NCI-H128 (cell line): Measurements from ENCODE around the gene ILDR2.
"Not testable (repeated sequence)": the region's sequence is repeated elsewhere in the genome, so short reads cannot be mapped to it uniquely, and the experiment has no call there.

ENCODE experiments used
- DNase-seq: peaks from one replicate; lab custom pipeline; 2025; ENCODE audit not compliant: unreplicated experiment; lab: John Stamatoyannopoulos, UW

The ILDR2 gene

DNA sequence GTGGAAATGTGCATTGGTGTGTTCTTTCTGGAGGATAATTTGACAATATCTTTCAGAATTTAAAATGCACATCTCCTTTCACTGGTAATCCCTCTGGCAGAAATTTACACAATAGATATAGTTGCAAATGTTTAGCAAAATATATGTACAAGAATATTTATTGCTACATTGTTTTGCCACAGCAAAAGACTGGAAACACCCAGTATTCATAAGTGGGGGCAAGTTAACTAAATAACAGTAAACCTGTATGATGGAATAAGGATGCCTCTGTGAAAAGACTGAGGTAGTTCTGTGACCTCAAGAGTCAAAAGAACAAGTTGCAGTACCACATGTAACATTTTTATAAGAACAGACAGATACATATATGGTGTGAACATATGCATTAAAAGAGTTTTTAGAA lies 85.6 kb downstream of the ILDR2 start:
- no peak for DNase-seq

DNA sequence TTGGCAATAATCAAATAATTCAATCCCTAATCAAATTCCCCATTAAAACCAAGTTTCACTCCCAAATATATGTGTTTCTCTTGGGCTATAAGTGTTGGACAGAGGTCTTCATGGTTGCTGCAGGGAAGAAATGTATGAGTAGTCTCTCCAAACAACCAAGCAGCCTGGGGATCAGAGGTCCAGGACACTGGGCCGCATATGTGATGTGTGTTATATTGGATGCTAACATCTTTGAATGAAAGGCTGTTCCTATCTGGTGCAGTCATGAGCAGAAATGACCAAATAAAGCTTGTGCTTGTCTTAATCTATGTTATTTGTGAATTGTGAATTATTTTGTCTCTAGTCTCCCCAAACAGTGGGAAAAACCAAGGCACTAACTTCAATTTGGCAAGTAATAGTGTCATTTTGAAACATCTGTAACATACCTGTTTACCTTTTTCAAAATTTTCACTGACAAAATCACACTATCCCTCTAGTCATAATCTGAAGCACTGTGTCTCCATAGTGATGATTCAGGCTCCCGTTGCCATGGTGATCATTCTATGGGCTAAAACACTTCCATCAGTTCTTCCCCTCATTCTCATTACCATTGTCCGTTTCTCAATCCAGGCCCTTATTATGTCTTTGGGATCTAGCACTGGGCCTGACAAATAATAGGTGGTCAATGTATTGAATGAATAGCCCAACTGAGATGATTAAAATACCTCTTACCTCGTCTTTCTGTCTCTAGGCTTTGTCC lies 86.8 kb downstream of the ILDR2 start:
- DNase-seq = no peak

DNA sequence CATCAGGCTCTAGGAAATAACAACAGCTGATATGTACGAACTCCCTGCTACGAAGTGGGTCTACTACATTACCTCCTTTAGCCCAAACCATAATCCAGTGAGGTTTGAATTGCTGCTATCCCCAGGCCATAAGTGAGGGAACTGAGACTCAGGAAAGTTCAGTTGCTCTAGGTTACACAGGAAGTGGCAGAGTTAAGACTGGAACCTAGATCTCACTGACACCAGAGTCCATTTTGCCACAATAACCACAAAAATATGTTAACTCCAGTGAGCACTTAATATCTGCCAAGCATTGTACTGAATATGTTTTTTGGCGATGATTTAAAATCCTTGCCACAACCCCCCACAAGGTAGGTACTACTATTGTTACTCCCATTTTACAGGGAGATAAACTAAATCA lies 90.4 kb downstream of the ILDR2 start:
- DNase-seq = no peak

DNA sequence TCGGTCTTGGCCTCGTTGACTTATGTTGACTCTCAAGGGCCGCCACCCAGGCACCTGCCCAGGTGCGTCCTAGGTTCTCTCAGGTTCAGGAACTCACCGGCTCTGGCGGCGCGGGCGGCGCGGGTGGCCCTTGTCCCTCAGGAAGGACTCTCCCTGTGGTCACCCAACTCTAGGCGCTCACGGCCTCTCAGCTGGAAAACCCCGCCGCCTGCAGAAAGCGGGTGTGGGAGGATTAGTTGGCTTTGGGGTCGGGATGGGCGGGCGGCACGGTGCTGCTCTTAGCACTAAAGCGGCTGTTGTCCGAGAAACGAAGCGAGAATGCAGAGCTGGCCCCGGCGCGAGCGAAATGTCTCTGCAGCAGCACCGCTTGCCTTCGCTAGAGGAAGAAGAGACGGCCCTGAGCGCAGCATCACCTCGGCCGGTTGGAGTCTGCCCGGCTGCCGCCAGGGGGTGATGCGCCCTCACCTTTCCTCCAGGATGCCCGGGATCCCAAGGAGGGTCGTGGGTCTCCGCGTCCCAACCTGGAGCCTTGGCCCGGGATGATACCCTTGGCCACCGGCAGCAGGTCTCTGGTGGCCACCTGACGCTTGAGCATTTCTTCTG lies 91.2 kb downstream of the ILDR2 start:
- DNase-seq = no peak

DNA sequence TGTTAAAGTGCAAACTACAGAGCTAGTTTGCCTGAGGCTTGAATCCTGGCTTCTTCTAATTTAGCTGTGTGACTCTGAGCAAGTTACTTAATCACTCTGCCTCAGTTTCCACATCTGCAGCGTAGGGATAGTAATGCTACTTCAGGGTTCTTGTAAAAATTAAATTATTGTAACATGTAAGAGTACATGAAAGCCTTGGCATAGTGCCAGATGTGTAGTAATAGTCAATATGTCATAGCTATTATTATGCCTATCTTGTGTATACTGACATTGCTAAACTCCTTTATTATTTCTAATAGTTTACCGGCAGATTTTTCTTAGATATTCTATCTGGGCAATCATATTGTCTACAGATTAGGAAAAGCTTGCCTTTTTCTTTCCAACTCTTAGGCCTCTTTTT lies 92.4 kb downstream of the ILDR2 start:
- DNase-seq = no peak

DNA sequence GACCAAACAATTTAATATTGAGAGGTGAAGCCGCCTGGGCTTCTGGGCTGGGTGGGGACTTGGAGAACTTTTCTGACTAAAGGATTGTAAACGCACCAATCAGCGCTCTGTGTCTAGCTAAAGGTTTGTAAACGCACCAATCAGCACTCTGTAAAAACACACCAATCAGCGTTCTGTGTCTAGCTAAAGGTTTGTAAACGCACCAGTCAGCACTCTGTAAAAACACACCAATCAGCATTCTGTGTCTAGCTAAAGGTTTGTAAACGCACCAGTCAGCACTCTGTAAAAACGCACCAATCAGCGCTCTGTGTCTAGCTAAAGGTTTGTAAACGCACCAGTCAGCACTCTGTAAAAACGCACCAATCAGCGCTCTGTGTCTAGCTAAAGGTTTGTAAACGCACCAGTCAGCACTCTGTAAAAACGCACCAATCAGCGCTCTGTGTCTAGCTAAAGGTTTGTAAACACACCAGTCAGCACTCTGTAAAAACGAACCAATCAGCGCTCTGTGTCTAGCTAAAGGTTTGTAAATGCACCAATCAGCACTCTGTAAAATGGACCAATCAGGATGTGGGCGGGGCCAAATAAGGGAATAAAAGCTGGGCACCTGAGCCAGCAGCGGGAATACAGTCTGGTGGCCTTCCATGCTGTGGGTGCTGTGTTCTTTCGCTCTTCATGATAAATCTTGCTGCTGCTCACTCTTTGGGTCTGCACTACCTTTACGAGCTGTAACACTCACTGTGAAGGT lies 97.0 kb downstream of the ILDR2 start:
- not testable (repeated sequence) for DNase-seq

DNA sequence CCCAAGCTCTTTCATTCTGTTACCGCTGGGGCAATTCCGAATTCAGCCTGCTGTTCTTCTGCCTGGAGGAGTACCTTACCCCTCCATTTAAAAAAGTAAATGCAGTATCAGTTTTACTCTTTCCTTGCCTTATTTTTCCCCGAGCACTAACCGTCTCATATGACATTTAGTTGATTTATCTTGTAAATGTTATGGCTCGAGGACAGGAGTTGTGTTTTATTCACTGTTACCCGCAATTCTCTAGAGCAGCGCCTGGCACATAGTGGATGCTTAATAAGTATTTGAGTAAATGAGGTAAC lies 98.9 kb downstream of the ILDR2 start:
- no peak for DNase-seq

DNA sequence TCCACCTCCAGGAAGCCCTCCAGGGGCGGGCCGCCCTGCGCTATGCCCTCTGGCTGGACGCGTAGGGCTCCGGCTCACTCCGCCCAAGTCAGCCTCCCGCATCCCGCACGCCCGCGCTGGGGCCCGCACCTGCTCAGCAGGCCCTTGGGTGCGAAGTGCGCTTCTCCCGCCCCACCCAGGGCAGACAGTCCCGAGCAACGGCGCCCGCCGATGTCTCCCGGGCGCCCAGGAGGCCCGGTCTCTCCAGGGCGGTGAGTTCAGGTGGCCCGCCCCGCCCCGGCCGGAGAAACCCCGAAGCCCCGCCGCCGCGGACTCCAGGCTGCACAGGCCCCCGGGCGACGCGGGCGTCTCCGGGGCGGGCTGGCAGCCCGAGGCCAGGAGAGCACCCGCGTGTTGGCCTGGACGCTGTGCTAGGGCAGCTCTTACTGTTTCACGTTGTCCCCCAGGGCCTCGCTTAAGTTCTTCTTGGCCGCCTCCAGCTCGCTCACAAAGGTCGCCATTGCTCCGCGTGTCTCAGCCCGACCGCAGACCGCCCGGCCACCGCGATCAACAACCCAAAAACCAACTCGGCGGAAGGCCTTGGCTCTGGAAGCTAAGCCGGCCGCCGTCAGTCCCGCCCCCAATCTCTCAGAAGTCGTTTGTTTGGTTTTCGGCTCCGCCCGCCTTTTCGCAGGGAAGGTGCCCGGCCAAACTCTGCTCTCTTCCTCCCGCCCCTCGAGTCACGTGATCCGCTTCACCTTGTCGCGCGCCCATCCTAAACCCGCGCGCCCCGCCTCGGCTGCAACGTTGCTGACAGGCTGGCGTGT lies 99.4 kb downstream of the ILDR2 start, which contains the start of gene TADA1:
TSS of gene TADA1 (minus strand) at position 531 of the 806 bp plus-strand sequence. CDS start at position 500, 31 bp downstream.
- DNase-seq = peak; percentile 99

DNA sequence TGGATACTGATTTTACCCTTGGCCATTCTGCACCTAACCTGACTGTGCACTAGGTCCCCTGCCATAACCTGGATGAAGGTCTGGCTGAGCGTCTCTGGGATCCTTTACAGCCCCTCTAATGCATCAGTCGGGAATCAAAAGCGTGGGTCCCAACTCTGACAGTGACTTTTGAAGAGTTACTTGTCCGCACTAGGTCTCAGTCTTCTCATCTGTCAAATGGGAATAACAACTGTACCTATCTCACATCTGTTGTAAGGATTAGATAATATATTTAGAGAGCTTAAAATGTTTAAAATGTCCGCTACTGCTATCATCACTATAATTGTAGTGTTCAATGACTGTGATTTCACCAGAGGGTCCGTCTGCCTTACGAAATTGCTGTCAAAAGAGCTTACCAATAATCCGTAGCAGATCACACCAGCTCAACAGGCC lies 100.0 kb downstream of the ILDR2 start:
- no peak for DNase-seq

DNA sequence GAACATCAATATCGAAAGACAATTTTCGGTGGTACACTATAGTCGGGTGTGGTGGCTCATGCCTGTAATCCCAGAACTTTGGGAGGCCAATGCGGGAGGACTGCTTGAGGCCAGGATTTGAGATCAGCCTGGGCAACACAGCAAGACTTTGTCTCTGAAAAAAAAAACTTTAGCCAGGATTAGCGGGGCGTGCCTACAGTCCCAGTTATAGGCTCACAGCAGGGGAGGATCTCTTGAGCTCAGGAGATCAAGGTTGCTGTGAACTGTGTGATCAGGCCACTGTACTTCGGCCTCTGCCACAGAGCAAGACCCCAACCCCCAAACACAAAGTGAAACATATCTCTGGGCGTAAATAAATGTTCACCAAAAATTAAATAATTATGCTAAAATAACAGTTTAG lies 100.9 kb downstream of the ILDR2 start:
- no peak for DNase-seq

DNA sequence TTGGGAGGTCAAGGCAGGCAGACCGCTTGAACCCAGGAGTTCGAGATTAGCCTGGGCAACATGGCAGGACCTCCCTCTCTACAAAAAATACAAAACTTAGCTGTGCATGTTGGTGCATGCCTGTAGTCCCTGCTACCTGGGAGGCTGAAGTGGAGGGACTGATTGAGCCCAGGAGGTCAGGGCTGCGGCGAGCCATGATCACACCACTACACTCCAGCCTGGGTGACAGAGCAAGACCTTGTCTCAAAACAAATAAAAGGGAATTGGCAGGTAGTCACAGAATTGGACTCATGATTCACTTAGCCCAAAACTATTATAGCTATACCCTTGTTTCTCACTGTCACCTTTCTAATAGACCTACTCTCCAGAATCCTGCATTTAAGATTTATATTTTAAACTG lies 104.8 kb downstream of the ILDR2 start:
- DNase-seq = no peak

DNA sequence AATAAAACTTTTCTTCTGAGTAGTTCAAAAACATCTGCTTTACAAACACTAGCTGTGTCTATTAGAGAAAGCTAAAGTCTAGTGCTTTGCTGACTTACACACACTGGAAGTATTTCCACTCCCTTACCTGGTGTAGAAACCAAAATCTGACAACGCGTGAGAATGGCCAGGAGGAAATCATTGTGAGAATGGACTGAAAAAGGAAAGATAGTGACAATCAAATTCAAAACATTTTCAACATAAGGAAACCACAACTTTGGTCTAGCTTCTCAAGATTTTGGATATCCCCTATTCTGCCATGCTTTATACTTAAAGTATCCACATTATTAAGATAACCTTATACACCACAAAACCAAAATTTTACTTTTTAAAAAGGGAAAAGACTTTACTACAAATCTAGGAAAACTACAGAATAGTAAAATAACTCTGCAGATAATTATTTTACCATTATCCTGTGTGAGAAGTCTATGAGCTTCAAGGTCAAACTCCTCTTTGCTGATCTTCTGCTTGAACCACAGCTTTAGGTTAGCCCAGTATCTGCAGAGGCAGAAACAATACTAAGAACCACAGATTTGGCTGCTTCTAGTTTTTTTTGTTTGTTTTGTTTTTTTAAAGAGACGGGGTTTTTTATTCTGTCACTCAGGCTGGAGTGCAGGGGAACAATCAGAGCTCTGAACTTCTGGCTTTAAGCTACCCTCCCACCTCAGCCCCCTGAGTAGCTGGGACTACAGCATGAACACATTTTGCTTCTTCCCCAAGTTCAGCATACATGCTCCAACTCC lies 105.8 kb downstream of the ILDR2 start:
- no peak for DNase-seq

DNA sequence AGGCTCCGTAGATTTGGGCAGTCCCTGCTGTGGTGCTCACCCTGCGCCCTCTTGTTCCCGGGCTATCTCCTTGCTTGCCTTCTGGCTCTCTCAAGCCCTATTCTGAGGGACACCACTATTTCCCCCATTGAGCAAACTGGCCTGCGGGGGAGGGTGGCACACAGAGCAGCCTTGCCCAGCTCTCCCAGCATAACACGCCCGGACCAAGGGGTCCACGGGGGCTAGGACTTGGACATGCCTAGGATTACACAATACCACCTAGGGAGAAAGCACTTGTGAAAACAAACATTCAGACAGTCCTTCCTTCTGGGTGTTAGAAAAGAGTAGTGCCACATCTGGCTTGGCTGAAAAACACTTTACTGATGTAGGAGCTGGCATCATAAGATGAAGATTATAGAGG lies 106.7 kb downstream of the ILDR2 start:
- DNase-seq = no peak

DNA sequence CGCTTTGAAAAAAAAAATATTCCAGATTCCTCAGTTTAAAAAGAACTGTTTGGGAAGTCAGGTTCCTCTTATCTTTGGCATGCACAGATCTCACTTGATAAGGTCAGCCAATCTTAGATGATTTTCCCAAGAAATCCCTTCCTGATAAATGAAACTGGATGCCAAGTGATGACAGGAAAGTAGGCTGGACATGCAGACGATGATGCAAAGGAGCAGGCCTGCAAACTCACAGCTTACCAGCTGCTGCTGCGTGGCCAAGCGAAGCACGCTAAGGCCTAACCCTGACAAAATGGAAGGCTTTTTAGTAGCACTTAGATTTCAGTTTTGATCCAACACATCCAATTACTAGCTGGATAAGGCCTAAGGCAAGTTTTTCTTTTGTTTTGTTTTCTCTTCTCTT lies 109.4 kb downstream of the ILDR2 start:
- DNase-seq = no peak

DNA sequence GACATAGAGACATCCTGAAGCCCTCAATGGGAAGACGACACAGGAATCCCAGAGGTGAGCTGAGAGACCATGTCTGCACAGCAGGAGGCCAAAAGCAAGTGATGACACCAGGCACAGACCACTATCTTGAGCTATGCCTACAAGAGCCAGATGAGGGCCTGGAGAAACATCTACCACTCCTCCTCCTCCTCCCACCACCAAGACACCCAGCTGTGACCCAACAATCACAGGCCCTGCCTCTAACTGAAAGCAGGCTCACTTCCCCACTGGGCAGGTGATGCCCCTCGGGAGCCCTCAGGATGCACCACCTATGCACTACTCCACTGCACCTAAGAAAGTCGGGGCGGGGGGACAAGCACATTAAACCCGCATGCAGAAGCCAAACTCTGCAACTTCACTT lies 115.7 kb downstream of the ILDR2 start:
- no peak for DNase-seq

DNA sequence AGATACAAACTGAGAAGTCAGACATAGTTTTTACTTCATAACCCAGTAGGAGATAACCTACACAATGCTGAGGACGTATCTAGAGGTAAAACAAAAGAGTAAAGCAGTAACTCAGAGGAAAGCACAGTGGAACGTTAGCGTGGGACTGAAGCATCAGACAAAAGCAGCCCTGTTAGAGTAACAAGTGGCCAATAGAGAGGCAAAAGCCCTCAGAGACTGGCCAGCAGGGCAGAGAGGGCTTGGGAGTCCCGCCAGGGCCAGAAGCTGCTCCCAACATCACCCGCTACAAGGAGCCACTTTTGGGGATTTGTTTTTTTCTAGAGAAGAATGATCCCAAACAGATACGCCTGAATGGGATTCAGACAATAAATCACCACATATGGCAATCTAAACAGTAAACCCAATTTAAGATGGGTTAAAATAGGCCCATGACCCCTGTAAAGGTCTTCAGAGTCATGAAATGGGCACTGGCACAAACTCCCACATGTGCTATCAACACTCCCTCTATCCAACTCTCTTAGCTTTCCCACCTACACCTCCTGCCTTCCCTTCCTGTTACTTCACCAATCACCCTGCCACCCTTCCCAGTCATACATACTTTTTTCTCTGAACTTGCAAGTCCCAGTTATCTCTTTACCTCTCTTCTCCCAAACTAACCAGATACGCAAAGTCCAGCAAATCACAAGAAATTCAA lies 116.5 kb downstream of the ILDR2 start:
- no peak for DNase-seq
